Measurements from ENCODE around the gene ELAVL1. TPM values are rescaled to one million over a fixed set of nuclear protein-coding genes. Genes with fewer than 3 reads are reported as not detected.

Gene ELAVL1
- total and polyA plus RNA-seq, 2 of the 13 experiments (the other 11 are each of a cell fraction or from before 2014, with no cell fraction given): 27.9 to 38.4 TPM

GRCh38 chr19:7942981-7943443, 62.4 kb downstream of the ELAVL1 start (continued):
- TF ChIP-seq, protein P1, sequence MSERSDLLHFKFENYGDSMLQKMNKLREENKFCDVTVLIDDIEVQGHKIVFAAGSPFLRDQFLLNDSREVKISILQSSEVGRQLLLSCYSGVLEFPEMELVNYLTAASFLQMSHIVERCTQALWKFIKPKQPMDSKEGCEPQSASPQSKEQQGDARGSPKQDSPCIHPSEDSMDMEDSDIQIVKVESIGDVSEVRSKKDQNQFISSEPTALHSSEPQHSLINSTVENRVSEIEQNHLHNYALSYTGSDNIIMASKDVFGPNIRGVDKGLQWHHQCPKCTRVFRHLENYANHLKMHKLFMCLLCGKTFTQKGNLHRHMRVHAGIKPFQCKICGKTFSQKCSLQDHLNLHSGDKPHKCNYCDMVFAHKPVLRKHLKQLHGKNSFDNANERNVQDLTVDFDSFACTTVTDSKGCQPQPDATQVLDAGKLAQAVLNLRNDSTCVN (CRISPR knock-in tag; IDR thresholded peaks at IDR 0.05; ENCODE audit: borderline replicate concordance): peak; percentile 13; the same call in 1 of the 2 replicates
- TF ChIP-seq ZNF251 (CRISPR knock-in tag; IDR thresholded peaks at IDR 0.05) (0 out of 2 replicates have a peak, but pooled peaks have one; percentile 82), GLMP (CRISPR knock-in tag; IDR thresholded peaks at IDR 0.05; ENCODE audit: borderline replicate concordance) (no peak), ZNF580 (CRISPR knock-in tag; IDR thresholded peaks at IDR 0.05; ENCODE audit: borderline replicate concordance, low read depth) (0 out of 2 replicates have a peak, but pooled peaks have one; percentile 8), ZNF777 (CRISPR knock-in tag; IDR thresholded peaks at IDR 0.05) (peak; percentile 12; the same call in 1 of the 2 replicates), MYNN (CRISPR knock-in tag; IDR thresholded peaks at IDR 0.05; ENCODE audit: low read depth) (no peak), NFKB2 (CRISPR knock-in tag; IDR thresholded peaks at IDR 0.05; ENCODE audit: borderline replicate concordance) (no peak), ZNF362 (CRISPR knock-in tag; IDR thresholded peaks at IDR 0.05; ENCODE audit: borderline replicate concordance) (0 out of 2 replicates have a peak, but pooled peaks have one; percentile 35), ZFY (CRISPR knock-in tag; IDR thresholded peaks at IDR 0.05) (no peak), KMT2A (CRISPR knock-in tag; IDR thresholded peaks at IDR 0.05) (0 out of 2 replicates have a peak, but pooled peaks have one; percentile 20), AFF4 (CRISPR knock-in tag; IDR thresholded peaks at IDR 0.05) (no peak), ZMAT3 (CRISPR knock-in tag; conservative IDR thresholded peaks at IDR 0.05) (0 out of 2 replicates have a peak, but pooled peaks have one; percentile 5), SOX5 (CRISPR knock-in tag; IDR thresholded peaks at IDR 0.05; ENCODE audit: borderline replicate concordance) (0 out of 2 replicates have a peak, but pooled peaks have one; percentile 27), ZNF678 (CRISPR knock-in tag; IDR thresholded peaks at IDR 0.05) (0 out of 2 replicates have a peak, but pooled peaks have one; percentile 48), ZNF557 (CRISPR knock-in tag; IDR thresholded peaks at IDR 0.05) (0 out of 2 replicates have a peak, but pooled peaks have one; percentile 0), MIER3 (CRISPR knock-in tag; IDR thresholded peaks at IDR 0.05; ENCODE audit: borderline replicate concordance) (no peak)
- TF ChIP-seq, protein P2, sequence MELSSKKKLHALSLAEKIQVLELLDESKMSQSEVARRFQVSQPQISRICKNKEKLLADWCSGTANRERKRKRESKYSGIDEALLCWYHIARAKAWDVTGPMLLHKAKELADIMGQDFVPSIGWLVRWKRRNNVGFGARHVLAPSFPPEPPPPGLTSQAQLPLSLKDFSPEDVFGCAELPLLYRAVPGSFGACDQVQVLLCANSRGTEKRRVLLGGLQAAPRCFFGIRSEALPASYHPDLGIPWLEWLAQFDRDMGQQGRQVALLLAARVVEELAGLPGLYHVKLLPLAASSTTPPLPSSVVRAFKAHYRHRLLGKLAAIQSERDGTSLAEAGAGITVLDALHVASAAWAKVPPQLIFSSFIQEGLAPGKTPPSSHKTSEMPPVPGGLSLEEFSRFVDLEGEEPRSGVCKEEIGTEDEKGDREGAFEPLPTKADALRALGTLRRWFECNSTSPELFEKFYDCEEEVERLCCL (CRISPR knock-in tag; IDR thresholded peaks at IDR 0.05; ENCODE audit: borderline replicate concordance): 0 out of 2 replicates have a peak, but pooled peaks have one; percentile 57
